ENCODE measurements around the gene KRT80. TPM values are rescaled to one million over a fixed set of nuclear protein-coding genes. Genes with fewer than 3 reads are reported as not detected.

KRT80 gene
- total RNA-seq, 4 donors from 2014 or later: 0.16 to 0.54 (median 0.31) TPM; not detected in 1

DNA sequence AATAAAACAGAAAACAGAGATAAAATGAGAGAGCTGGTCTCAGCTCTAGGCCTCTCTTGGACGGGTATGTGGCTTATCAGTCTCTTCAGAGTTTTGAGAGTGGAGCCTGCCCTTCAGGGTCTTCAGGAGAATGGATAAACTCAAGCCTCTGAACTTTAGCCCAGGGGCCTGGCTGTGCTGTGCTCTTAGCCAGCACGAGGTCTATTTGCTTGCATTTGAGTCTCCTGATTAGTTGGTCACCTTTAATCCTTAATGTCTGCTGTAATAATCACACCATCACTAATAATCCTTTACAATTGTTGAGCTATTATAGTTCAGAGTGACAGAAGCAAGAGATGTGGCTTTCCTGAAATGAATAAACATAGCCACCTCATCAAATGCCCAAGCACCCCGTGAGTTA is 24.3 kb downstream of the KRT80 start:
- no peaks in the 10 kb centered on the region for H3K36me3 ChIP-seq
- H3K27me3 ChIP-seq: no peaks in the 10 kb centered on the region
- no peaks in the 10 kb centered on the region for H3K9me3 ChIP-seq
- H3K27ac ChIP-seq: no peak overlapping the region
- WGBS, 2 donors (ENCODE audit: low coverage in 1 of 2): 69 to 88% methylated on average over 3 of the region's 3 CpGs
- no peak for ATAC-seq
- H3K4me3 ChIP-seq: no peak overlapping the region
- TF ChIP-seq EP300 (IDR thresholded peaks at IDR 0.05): no peak
- TF ChIP-seq POLR2A (IDR thresholded peaks at IDR 0.05): no peak
- TF ChIP-seq, protein P1, sequence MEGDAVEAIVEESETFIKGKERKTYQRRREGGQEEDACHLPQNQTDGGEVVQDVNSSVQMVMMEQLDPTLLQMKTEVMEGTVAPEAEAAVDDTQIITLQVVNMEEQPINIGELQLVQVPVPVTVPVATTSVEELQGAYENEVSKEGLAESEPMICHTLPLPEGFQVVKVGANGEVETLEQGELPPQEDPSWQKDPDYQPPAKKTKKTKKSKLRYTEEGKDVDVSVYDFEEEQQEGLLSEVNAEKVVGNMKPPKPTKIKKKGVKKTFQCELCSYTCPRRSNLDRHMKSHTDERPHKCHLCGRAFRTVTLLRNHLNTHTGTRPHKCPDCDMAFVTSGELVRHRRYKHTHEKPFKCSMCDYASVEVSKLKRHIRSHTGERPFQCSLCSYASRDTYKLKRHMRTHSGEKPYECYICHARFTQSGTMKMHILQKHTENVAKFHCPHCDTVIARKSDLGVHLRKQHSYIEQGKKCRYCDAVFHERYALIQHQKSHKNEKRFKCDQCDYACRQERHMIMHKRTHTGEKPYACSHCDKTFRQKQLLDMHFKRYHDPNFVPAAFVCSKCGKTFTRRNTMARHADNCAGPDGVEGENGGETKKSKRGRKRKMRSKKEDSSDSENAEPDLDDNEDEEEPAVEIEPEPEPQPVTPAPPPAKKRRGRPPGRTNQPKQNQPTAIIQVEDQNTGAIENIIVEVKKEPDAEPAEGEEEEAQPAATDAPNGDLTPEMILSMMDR (IDR thresholded peaks at IDR 0.05): no peak
- TF ChIP-seq POLR2AphosphoS5 (IDR thresholded peaks at IDR 0.05): no peak
- peaks cover 0 to 11% (median 0%) of the 10 kb centered on the region in 3 donors for H3K4me1 ChIP-seq

DNA sequence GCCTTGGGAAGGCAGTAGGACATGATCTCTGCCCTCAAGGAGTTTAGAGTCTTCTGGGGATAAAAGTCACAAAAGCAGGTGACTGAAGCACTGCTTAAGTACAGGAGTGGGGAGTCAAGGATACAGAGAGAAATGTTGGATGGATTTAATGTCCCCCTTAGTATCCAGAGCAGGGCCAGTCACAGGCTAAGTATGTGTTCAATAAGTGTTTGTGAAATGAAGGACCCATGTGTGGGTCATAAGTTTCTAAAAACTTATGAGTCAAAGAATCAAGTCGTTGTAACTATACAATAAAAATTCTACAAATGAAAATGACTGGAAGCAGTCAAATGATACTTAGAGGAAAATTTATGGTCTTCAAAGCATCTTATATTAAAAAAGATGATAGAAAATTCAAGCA is 25.1 kb downstream of the KRT80 start:
- no peaks in the 10 kb centered on the region for H3K36me3 ChIP-seq
- WGBS, 2 donors (ENCODE audit: low coverage in 1 of 2): 40 to 77% methylated on average over 1 of the region's 1 CpG
- TF ChIP-seq EP300 (IDR thresholded peaks at IDR 0.05) (no peak), POLR2A (IDR thresholded peaks at IDR 0.05) (no peak), POLR2AphosphoS5 (IDR thresholded peaks at IDR 0.05) (no peak)
- TF ChIP-seq, protein P1 (IDR thresholded peaks at IDR 0.05): no peak
- peaks cover 0 to 11% (median 0%) of the 10 kb centered on the region in 3 donors for H3K4me1 ChIP-seq
- H3K9me3 ChIP-seq: no peaks in the 10 kb centered on the region
- H3K27ac ChIP-seq: no peak overlapping the region
- no peak for ATAC-seq
- no peaks in the 10 kb centered on the region for H3K27me3 ChIP-seq
- no peak overlapping the region for H3K4me3 ChIP-seq

DNA sequence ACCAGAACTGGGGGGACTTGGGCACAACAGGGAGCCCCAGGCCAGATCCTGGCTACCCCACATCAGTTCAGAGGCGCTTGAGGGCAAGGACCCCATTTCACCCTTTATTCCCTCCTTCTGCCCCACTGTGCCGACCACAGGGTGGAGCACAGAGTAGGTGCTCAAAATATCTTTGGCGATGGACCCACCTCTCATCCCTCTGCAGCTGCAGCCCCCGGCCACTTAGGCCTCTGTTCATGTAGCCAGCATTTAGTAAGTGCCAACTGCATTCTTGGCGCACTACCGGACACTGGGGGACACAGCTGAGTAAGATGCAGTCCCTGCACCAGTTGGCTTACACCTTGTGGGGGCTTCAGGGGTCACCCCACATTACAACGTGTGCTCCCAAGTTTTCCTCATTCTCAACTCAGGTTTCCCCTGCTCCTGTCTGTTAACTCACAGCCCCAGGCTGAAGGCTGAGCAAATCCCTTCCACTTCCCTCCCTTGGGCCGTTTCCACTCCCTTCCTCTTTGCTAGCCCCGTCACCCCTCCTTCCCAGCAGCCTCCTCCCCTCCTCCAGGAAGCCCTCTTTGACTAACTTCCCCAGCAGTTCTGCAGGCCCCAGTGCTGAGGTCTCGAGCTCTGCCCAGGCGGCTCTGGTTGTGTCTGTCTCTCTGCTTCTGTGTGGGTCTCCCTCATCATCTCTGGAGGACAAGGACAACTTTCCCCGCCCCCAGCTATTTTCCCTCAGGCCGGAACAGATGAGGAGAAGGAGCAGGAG is 26.5 kb downstream of the KRT80 start:
- ATAC-seq: no peak
- Histone ChIP-seq H3K27me3 (no peaks in the 10 kb centered on the region), H3K9me3 (no peaks in the 10 kb centered on the region), H3K27ac (no peak overlapping the region), H3K36me3 (no peaks in the 10 kb centered on the region), H3K4me1 (peaks cover 0 to 11% (median 0%) of the 10 kb centered on the region in 3 donors), H3K4me3 (no peak overlapping the region)
- TF ChIP-seq, protein P1 (IDR thresholded peaks at IDR 0.05): no peak
- TF ChIP-seq POLR2AphosphoS5 (IDR thresholded peaks at IDR 0.05) (no peak), POLR2A (IDR thresholded peaks at IDR 0.05) (no peak), EP300 (IDR thresholded peaks at IDR 0.05) (no peak)
- 80 to 100% methylated on average over 5 to 9 of the region's 13 CpGs for WGBS, 2 donors (ENCODE audit: low coverage in 1 of 2)

DNA sequence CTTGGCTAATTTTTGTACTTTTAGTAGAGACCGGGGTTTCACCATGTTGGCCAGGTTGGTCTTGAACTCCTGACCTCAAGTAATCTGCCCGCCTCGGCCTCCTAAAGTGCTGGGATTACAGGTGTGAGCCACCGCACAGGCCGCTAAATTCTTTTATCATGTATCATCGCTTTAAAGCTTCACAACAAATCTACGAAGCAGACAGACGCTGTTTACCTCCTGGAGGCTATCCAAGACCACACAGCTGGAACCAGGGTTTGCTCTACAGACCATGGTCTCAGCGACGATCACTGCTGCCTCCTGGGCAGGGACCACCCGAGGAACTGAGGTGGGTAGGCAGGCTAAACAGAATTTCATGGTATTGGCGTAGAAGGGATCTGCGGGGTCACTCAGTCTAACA is 27.2 kb downstream of the KRT80 start:
- H3K27me3 ChIP-seq: no peaks in the 10 kb centered on the region
- no peaks in the 10 kb centered on the region for H3K36me3 ChIP-seq
- H3K27ac ChIP-seq: no peak overlapping the region
- no peaks in the 10 kb centered on the region for H3K9me3 ChIP-seq
- no peak overlapping the region for H3K4me3 ChIP-seq
- WGBS, 2 donors (ENCODE audit: low coverage in 1 of 2): 72% methylated on average over 8 of the region's 13 CpGs; no CpG with 5 or more reads in 1 of the 2 donors
- ATAC-seq: no peak
- peaks cover 0 to 11% (median 0%) of the 10 kb centered on the region in 3 donors for H3K4me1 ChIP-seq
- TF ChIP-seq EP300 (IDR thresholded peaks at IDR 0.05): no peak
- TF ChIP-seq POLR2AphosphoS5 (IDR thresholded peaks at IDR 0.05): no peak
- TF ChIP-seq, protein P1 (IDR thresholded peaks at IDR 0.05): no peak
- no peak for TF ChIP-seq POLR2A (IDR thresholded peaks at IDR 0.05)

DNA sequence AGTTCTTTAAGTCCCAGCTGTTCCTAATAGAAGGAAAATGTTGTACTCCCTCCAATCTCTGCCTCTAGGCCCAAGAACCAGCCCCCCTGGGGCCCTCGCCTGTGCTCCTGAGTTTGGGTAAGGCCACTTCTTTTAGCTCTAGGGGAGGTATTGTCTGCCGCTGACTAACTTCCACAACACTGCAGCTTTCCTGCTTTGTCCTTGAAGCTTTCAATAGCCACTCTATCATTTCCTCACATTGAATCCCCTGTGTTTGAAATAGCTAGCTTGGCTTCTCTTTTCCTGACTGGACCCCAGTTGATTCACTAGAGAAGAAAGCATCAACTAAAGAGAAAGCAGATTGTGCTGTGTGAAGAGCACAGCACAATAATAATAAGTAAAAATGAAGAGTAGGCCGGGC is 28.8 kb downstream of the KRT80 start:
- no peak for ATAC-seq
- Histone ChIP-seq H3K27ac (no peak overlapping the region), H3K4me3 (no peak overlapping the region), H3K9me3 (no peaks in the 10 kb centered on the region), H3K36me3 (no peaks in the 10 kb centered on the region), H3K27me3 (no peaks in the 10 kb centered on the region), H3K4me1 (peaks cover 0 to 11% (median 0%) of the 10 kb centered on the region in 3 donors)
- TF ChIP-seq, protein P1 (IDR thresholded peaks at IDR 0.05): no peak
- TF ChIP-seq EP300 (IDR thresholded peaks at IDR 0.05) (no peak), POLR2A (IDR thresholded peaks at IDR 0.05) (no peak), POLR2AphosphoS5 (IDR thresholded peaks at IDR 0.05) (no peak)
- WGBS, 2 donors (ENCODE audit: low coverage in 1 of 2): 70 to 100% methylated on average over 2 of the region's 3 CpGs
